ENCODE data around the gene NTM. TPM values are rescaled to one million over a fixed set of nuclear protein-coding genes. Genes with fewer than 3 reads are reported as not detected.

NTM gene
- total RNA-seq, 1 experiment from 2014 or later = 9.9 TPM

- Histone ChIP-seq H3K56ac (ENCODE audit: insufficient read length, low read depth, low read length) (no peak overlapping the region), H4K8ac (replicated peaks; ENCODE audit: insufficient read length, low read depth, low read length) (no peak overlapping the region), H3K27ac (ENCODE audit: insufficient read length, low read depth, low read length) (no peak overlapping the region), H3K4me1 (ENCODE audit: insufficient read depth, low read length) (no peaks in the 10 kb centered on the region; the same call in 1 of the 2 replicates), H3K9ac (ENCODE audit: extremely low read depth, insufficient read length, low read length) (no peak overlapping the region), H2AFZ (ENCODE audit: low read length) (no peak overlapping the region), H2BK15ac (ENCODE audit: low read depth, low read length) (no peak overlapping the region), H3T11ph (ENCODE audit: low read length) (no peak overlapping the region), H3K18ac (ENCODE audit: insufficient read length, low read depth, low read length) (no peak overlapping the region), H2AK5ac (ENCODE audit: insufficient read length, low read length) (no peak overlapping the region), H2BK20ac (ENCODE audit: low read depth, low read length, poor library complexity, severe bottlenecking) (no peak overlapping the region), H3K4me2 (ENCODE audit: insufficient read depth, insufficient read length, low read length) (no peak overlapping the region), H2BK120ac (ENCODE audit: low read depth, low read length, poor library complexity, severe bottlenecking) (no peak overlapping the region), H2BK5ac (ENCODE audit: insufficient read length, low read length) (no peak overlapping the region), H4K5ac (ENCODE audit: insufficient read length, low read depth, low read length) (no peak overlapping the region), H4K91ac (ENCODE audit: insufficient read length, low read depth, low read length) (no peak overlapping the region), H3K79me2 (ENCODE audit: insufficient read depth, low read length) (no peaks in the 10 kb centered on the region), H3K14ac (ENCODE audit: insufficient read depth, low read length) (no peak overlapping the region), H4K20me1 (ENCODE audit: control insufficient read depth, insufficient read depth, insufficient read length) (no peaks in the 10 kb centered on the region), H3K23me2 (ENCODE audit: insufficient read length, low read depth, low read length, poor library complexity, severe bottlenecking) (no peaks in the 10 kb centered on the region), H3K79me1 (ENCODE audit: insufficient read depth, low read depth, low read length, poor library complexity, severe bottlenecking) (no peaks in the 10 kb centered on the region), H3K9me3 (ENCODE audit: control insufficient read depth, low read depth, low read length) (no peaks in the 10 kb centered on the region), H2BK12ac (ENCODE audit: insufficient read length, low read depth, low read length) (no peak overlapping the region), H3K4ac (ENCODE audit: low read depth, low read length) (no peak overlapping the region), H3K23ac (ENCODE audit: insufficient read length, low read depth, low read length) (no peak overlapping the region), H3K27me3 (ENCODE audit: insufficient read depth, low read length) (no peaks in the 10 kb centered on the region)
- no CpG with 5 or more reads among the region's 6 CpGs for WGBS (ENCODE audit: extremely low coverage, insufficient read length, low lambda C conversion rate)
- no peak overlapping the region for H3K4me3 Mint-ChIP-seq
- no peak for DNase-seq
- H3K36me3 Mint-ChIP-seq (ENCODE audit: insufficient read depth in 1 of 3, low read depth in 3 of 3) = peaks cover 0 to 2% (median 0%) of the 10 kb centered on the region in 3 experiments; a peak in 1 of 7 replicates
- no peak overlapping the region for H3K27ac Mint-ChIP-seq
- H3K4me1 Mint-ChIP-seq = peaks cover 32 to 39% of the 10 kb centered on the region in 2 experiments
- H3K9me3 Mint-ChIP-seq = no peaks in the 10 kb centered on the region; a peak in 2 of 5 replicates
- H3K27me3 Mint-ChIP-seq (ENCODE audit: low read depth) = no peaks in the 10 kb centered on the region
- no peak for TF ChIP-seq CTCF (conservative IDR thresholded peaks at IDR 0.05)
Observed at GRCh38 chr11:131583938-131584337, 213.5 kb downstream of the NTM start.
